ENCODE data around the gene SPPL3. TPM values are rescaled to one million over a fixed set of nuclear protein-coding genes. Genes with fewer than 3 reads are reported as not detected.

Gene SPPL3
- polyA plus RNA-seq, 1 experiment = 22.1 TPM

DNA sequence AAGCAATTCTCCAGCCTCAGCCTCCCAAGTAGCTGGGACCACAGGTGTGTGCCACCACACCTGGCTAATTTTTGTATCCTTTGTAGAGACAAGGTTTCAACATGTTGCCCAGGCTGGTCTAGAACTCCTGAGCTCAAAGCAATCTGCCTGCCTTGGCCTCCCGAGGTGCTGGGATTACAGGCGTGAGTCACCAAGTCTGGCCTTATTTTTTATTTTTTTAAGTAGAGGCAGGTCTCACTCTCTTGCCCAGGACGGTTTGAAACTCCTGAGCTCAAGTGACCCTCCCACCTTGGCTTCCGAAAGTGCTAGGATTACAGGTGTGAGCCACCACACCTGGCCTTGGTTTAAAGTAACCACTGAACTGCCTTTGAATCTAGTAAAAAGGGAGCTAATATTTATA, 56.8 kb downstream of the SPPL3 start:
- no peak for TF ChIP-seq CTCF (IDR thresholded peaks at IDR 0.05; ENCODE audit: low read depth, low read length)
- Histone ChIP-seq H3K27me3 (ENCODE audit: control insufficient read depth, insufficient read depth, low read length) (no peaks in the 10 kb centered on the region), H3K27ac (ENCODE audit: low read depth, low read length) (no peak overlapping the region), H3K4me3 (ENCODE audit: low read depth, low read length) (no peak overlapping the region), H3K9me3 (ENCODE audit: control insufficient read depth, insufficient read depth, low read length) (no peaks in the 10 kb centered on the region; the same call in 1 of the 2 replicates)
- ChIA-PET POLR2A (no interaction called here), CTCF (no interaction called here)
- no peak for DNase-seq (ENCODE audit: low read depth, low spot score)

GRCh38 chr12:120846721-120847120, 57.4 kb downstream of the SPPL3 start:
- H3K9me3 ChIP-seq (ENCODE audit: control insufficient read depth, insufficient read depth, low read length) = no peaks in the 10 kb centered on the region; the same call in 1 of the 2 replicates
- no peak for DNase-seq (ENCODE audit: low read depth, low spot score)
- H3K4me3 ChIP-seq (ENCODE audit: low read depth, low read length) = no peak overlapping the region
- H3K27me3 ChIP-seq (ENCODE audit: control insufficient read depth, insufficient read depth, low read length) = no peaks in the 10 kb centered on the region
- CTCF ChIA-PET = no interaction called here
- POLR2A ChIA-PET = no interaction called here
- H3K27ac ChIP-seq (ENCODE audit: low read depth, low read length) = no peak overlapping the region
- no peak for TF ChIP-seq CTCF (IDR thresholded peaks at IDR 0.05; ENCODE audit: low read depth, low read length)

GRCh38 chr12:120845696-120846095, 58.5 kb downstream of the SPPL3 start:
- Histone ChIP-seq H3K4me3 (ENCODE audit: low read depth, low read length) (no peak overlapping the region), H3K27me3 (ENCODE audit: control insufficient read depth, insufficient read depth, low read length) (no peaks in the 10 kb centered on the region), H3K9me3 (ENCODE audit: control insufficient read depth, insufficient read depth, low read length) (no peaks in the 10 kb centered on the region; the same call in 1 of the 2 replicates), H3K27ac (ENCODE audit: low read depth, low read length) (no peak overlapping the region)
- DNase-seq (ENCODE audit: low read depth, low spot score) = no peak
- ChIA-PET POLR2A (no interaction called here), CTCF (no interaction called here)
- no peak for TF ChIP-seq CTCF (IDR thresholded peaks at IDR 0.05; ENCODE audit: low read depth, low read length)

- Histone ChIP-seq H3K27me3 (ENCODE audit: control insufficient read depth, insufficient read depth, low read length) (no peaks in the 10 kb centered on the region), H3K9me3 (ENCODE audit: control insufficient read depth, insufficient read depth, low read length) (no peaks in the 10 kb centered on the region; the same call in 1 of the 2 replicates), H3K27ac (ENCODE audit: low read depth, low read length) (no peak overlapping the region), H3K4me3 (ENCODE audit: low read depth, low read length) (no peak overlapping the region)
- no peak for TF ChIP-seq CTCF (IDR thresholded peaks at IDR 0.05; ENCODE audit: low read depth, low read length)
- ChIA-PET POLR2A (no interaction called here), CTCF (no interaction called here)
- DNase-seq (ENCODE audit: low read depth, low spot score) = no peak
These were observed 59.2 kb downstream of the SPPL3 start for GRCh38 chr12:120844768-120845449.

- Histone ChIP-seq H3K27me3 (ENCODE audit: control insufficient read depth, insufficient read depth, low read length) (no peaks in the 10 kb centered on the region), H3K9me3 (ENCODE audit: control insufficient read depth, insufficient read depth, low read length) (no peaks in the 10 kb centered on the region; the same call in 1 of the 2 replicates), H3K27ac (ENCODE audit: low read depth, low read length) (no peak overlapping the region), H3K4me3 (ENCODE audit: low read depth, low read length) (no peak overlapping the region)
- DNase-seq (ENCODE audit: low read depth, low spot score) = no peak
- ChIA-PET POLR2A (no interaction called here), CTCF (no interaction called here)
- no peak for TF ChIP-seq CTCF (IDR thresholded peaks at IDR 0.05; ENCODE audit: low read depth, low read length)
These were observed 59.9 kb downstream of the SPPL3 start for GRCh38 chr12:120844297-120844696.
